ENCODE measurements around the gene GSS.

DNA sequence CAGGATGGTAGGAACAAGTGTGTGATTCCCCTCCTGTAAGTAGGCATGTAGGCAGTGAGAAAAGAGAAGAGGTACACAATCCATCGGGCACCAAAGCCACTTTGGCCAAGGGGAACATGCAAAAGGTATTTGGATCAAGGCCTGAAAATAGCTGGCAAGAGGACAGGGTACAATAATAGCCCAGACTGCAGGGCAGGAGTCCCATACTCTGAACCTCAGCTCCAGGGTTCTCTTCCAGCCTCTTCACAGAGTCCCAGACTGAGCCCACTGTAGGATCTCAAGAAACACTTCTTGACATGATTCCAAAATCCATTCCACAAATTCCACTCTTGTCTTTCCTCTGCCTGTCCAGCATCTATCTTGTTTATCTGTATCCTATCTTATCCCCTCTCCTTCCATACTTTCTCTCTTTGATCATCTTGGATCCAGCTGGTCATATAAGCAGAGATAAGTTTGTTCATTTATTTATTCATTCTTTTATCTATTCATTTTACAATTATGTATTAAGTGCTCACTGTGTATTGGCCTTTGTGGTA lies 59.5 kb downstream of the GSS start:
- TF ChIP-seq, protein P1, sequence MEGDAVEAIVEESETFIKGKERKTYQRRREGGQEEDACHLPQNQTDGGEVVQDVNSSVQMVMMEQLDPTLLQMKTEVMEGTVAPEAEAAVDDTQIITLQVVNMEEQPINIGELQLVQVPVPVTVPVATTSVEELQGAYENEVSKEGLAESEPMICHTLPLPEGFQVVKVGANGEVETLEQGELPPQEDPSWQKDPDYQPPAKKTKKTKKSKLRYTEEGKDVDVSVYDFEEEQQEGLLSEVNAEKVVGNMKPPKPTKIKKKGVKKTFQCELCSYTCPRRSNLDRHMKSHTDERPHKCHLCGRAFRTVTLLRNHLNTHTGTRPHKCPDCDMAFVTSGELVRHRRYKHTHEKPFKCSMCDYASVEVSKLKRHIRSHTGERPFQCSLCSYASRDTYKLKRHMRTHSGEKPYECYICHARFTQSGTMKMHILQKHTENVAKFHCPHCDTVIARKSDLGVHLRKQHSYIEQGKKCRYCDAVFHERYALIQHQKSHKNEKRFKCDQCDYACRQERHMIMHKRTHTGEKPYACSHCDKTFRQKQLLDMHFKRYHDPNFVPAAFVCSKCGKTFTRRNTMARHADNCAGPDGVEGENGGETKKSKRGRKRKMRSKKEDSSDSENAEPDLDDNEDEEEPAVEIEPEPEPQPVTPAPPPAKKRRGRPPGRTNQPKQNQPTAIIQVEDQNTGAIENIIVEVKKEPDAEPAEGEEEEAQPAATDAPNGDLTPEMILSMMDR (IDR thresholded peaks at IDR 0.05), result no peak
- no peak for TF ChIP-seq POLR2A (IDR thresholded peaks at IDR 0.05)
